ENCODE results near the gene FXN.

Gene FXN

DNA sequence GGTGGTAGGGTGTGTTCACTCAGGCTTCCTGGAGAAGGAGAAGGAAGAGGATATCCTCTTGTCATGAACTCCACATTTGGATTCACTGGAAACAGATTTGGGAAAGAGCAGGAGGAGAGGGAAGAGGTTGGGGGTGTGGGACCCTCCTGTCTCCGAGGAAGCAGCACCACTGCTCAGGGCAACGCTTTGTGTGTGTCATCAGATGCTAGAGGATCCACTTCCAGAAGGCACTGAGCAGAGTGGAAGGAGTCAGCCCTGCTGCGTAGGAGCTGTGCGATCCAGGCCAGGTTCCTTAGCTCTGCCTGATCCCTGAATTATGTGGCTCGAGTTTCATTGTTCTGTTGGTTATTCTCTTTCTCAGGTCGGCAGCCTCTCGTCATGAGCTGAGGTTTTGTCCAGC is 101.2 kb downstream of the FXN start:
- H3K27ac ChIP-seq = no peak overlapping the region
- TF ChIP-seq, protein P1, sequence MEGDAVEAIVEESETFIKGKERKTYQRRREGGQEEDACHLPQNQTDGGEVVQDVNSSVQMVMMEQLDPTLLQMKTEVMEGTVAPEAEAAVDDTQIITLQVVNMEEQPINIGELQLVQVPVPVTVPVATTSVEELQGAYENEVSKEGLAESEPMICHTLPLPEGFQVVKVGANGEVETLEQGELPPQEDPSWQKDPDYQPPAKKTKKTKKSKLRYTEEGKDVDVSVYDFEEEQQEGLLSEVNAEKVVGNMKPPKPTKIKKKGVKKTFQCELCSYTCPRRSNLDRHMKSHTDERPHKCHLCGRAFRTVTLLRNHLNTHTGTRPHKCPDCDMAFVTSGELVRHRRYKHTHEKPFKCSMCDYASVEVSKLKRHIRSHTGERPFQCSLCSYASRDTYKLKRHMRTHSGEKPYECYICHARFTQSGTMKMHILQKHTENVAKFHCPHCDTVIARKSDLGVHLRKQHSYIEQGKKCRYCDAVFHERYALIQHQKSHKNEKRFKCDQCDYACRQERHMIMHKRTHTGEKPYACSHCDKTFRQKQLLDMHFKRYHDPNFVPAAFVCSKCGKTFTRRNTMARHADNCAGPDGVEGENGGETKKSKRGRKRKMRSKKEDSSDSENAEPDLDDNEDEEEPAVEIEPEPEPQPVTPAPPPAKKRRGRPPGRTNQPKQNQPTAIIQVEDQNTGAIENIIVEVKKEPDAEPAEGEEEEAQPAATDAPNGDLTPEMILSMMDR (conservative IDR thresholded peaks at IDR 0.05) = no peak

DNA sequence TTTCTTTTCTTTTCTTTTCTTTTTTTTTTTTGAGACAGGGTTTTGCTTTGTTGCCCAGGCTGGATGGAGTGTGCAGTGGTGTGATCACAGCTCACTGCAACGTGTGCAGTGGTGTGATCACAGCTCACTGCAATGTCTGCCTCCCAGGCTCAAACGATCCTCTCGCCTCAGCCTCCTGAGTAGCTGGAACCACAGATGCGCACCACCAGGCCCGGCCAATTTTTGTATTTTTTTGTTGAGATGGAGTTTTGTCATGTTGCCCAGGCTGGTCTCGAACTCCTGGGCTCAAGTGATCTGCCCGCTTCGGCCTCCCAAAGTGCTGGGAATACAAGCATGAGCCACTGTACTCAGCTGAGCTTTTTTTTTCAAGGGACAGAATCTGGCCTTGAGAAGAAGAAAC is 101.8 kb downstream of the FXN start:
- TF ChIP-seq, protein P1 (conservative IDR thresholded peaks at IDR 0.05) = no peak
- no peak overlapping the region for H3K27ac ChIP-seq

DNA sequence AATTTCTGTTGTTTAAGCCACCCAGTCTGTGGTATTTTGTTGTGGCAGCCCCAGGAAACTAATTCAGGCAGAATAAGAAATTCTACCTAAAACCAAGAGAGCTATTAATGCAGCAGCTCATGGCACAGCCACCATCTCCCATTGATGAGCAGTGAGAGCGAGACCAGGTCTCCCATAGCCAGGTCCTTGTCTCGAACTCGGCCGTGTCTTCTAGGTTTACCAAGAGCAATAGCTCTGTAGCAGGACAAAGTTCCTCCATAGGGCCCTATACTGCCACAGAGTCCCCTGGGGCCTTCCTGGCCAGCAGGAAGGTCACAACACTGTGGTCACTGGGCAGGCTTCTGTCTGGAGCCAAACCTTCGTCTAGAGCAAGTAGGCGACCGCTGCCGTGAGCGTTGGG is 104.0 kb downstream of the FXN start:
- TF ChIP-seq, protein P1 (conservative IDR thresholded peaks at IDR 0.05) = no peak
- no peak overlapping the region for H3K27ac ChIP-seq

GRCh38 chr9:69140123-69140735 is 104.7 kb downstream of the FXN start:
- TF ChIP-seq, protein P1 (conservative IDR thresholded peaks at IDR 0.05) = no peak

GRCh38 chr9:69141851-69142250 is 106.3 kb downstream of the FXN start:
- TF ChIP-seq, protein P1 (conservative IDR thresholded peaks at IDR 0.05) = no peak
- no peak overlapping the region for H3K27ac ChIP-seq

More at GRCh38 chr9:69140123-69140735, 104.7 kb downstream of the FXN start:
- H3K27ac ChIP-seq = no peak overlapping the region

DNA sequence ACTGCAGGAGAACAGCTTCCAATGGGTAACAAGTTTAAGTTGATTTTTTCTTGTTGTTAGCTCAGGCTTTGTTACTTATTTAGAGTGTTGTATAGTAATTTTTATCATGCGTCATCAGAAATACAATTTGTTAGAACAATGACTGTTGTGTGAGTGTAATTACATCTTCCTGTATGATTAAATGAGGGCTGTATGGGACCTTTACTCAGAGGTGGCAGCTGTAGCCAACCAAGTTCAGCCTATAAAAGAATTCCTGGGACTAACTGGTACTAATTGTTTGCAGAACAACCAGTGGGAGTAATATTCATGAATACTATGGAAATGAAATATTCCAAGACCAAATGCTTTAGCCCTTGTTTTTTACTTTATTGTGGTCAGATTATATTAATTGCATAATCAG is 107.7 kb downstream of the FXN start:
- no peak overlapping the region for H3K27ac ChIP-seq
- TF ChIP-seq, protein P1 (conservative IDR thresholded peaks at IDR 0.05) = no peak

DNA sequence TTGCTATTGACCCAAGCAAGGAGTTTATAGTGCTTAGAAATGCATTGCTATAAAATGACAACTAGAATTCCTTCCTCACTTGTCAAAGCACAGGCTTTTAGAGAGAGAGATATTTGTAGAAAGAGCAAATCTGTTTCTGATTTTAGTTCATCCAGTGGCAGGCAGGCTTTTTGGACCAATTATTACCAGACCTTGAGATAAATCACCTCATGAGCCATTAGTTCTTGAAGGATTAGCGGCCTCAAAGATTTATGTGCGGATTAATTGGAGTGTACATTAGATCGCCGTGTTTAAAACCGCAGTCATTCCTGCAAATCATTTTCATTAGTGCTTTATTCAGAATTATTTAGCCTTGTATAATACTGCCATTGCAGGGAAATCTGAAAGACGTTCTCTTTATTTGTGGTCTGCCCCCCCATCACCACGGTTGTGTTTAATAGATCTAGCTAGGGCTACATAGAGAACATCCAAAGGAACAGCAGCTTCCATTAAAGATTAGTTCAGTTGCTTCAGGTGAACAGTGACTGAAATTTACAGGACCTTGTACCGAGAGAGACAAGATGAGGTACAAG is 109.7 kb downstream of the FXN start:
- H3K27ac ChIP-seq = no peak overlapping the region
- TF ChIP-seq, protein P1 (conservative IDR thresholded peaks at IDR 0.05) = no peak
